HG03108 (cell line): ENCODE data around the gene SH3BP5L.

Source experiments
- ATAC-seq: cut with Tn5 transposase; IDR thresholded peaks from one replicate; pipeline ENCODE4 v1.9.1; 2021; ENCODE audit warnings: moderate library complexity; ENCODE audit not compliant: unreplicated experiment

SH3BP5L gene

DNA sequence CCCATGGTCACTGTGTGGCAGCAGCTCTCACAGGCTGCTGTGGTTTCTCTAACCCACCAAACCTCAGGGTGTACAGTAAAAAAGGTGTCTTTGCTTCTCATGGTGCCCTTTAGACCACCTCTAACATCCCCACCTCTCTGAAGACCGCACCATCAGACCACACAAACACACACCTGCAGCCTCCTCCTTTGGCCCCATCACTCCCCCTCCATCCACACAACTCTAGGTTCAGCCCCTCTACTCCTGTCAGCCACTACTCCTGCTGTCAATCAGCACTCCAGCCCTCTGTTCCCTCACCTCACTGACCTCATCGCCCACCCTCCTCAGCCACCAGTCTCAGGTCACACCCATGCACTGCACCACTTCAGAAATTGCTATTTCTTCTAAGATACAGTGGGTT lies 25.7 kb upstream of the SH3BP5L start:
- no peak for ATAC-seq

DNA sequence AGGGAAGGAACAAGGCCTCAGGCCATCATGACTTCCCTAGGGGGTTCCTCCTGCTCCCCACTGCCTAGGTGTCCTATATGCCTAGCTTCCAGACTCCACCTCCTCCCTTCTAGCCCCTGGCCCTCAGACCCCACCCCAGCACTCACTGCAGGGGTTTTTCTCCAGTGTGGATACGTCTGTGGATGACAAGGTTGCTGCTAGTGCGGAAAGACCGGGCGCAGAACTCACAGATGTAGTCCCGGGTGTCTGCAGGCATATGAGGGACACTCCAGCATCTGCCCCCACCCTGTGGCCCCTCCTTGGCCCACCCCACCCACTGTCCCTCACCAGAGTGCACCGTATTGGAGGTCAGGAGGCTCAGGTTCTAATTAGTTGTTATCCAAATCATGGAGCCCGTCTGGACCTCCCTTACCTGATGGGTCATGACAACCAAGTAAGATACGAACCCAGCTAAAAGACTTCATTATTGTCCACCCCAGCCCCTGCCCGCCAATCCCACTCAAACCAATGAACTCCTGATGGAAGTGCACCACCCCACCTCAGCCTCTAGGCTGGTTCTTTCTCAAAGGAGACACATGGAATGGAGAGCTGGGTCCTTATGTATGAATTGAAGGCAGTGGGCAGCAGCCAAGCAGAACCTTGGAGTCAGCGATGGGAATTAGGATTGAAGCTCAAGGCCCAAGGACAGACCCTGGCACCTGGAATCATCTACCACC lies 25.0 kb upstream of the SH3BP5L start:
- ATAC-seq = no peak

GRCh38 chr1:248850124-248850523 lies 24.4 kb upstream of the SH3BP5L start:
- no peak for ATAC-seq

- ATAC-seq = no peak
Observed at GRCh38 chr1:248849637-248850036, 23.9 kb upstream of the SH3BP5L start.

- no peak for ATAC-seq
Observed at GRCh38 chr1:248849152-248849551, 23.4 kb upstream of the SH3BP5L start.

GRCh38 chr1:248848602-248849001 lies 22.9 kb upstream of the SH3BP5L start:
- ATAC-seq = no peak

DNA sequence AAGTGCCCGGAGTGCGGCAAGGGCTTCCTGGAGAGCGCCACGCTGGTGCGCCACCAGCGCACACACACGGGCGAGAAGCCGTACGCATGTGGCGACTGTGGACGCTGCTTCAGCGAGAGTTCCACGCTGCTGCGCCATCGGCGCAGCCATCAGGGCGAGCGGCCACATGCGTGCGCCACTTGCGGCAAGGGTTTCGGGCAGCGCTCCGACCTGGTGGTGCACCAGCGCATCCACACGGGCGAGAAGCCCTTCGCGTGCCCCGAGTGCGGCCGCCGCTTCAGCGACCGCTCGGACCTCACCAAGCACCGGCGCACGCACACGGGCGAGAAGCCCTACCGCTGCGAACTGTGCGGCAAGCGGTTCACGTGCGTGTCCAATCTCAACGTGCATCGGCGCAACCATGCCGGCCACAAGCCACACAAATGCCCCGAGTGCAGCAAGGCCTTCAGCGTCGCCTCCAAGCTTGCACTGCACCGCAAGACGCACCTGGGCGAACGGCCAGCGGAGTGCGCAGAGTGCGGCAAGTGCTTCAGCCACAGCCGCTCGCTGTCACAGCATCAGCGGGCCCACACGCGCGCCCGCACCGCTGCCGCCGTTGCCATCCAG lies 22.3 kb upstream of the SH3BP5L start:
- ATAC-seq = no peak

DNA sequence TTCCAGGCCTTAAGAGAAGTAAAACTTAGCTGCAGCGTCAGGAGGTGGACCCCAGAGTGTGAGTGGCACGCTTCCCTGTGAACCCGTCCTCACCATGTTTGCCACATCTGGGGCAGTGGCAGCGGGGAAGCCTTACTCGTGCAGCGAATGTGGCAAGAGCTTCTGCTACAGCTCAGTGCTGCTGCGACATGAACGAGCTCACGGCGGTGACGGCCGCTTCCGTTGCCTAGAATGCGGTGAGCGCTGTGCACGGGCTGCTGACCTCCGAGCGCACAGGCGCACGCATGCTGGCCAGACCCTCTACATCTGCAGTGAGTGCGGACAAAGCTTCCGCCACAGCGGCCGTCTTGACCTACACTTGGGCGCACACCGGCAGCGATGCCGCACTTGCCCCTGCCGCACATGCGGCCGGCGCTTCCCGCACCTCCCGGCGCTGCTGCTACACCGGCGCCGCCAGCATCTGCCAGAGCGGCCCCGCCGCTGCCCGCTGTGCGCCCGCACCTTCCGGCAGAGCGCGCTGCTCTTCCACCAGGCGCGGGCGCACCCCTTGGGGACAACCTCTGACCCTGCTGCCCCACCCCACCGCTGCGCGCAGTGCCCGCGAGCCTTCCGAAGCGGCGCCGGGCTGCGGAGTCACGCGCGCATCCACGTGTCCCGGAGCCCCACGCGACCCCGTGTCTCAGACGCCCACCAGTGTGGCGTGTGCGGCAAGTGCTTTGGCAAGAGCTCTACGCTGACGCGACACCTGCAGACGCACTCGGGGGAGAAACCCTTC lies 21.7 kb upstream of the SH3BP5L start:
- ATAC-seq = no peak

GRCh38 chr1:248844526-248844925 lies 18.8 kb upstream of the SH3BP5L start:
- no peak for ATAC-seq

- ATAC-seq = no peak
Observed at GRCh38 chr1:248843687-248844086, 18.0 kb upstream of the SH3BP5L start.

DNA sequence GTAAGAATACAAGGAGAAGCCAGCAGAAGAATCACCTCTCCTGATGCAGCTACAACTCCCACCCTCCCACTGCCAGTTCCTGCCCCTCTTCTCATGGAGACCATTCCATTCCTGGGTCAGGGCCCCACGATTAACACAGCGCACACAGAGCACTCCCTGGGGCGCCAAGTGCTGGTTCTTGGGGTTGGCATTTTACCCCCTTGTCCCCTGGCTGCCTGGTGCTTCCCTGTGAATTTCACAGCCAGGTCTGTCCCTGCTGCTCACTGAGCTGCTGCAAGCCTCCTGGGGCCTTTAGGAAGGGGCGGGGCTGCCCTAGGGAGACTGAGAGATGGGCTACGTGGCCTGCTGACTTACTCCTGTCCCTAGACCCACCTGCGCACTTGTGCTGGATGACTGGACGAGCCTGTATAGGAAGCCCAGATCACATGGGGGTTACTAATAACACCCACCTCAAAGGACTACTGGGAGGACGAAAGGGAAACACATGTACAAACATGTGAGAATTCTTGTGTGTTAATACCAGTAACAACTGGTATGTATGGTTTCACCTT lies 17.1 kb upstream of the SH3BP5L start:
- no peak for ATAC-seq

GRCh38 chr1:248841702-248842395 lies 16.1 kb upstream of the SH3BP5L start:
- ATAC-seq = no peak

DNA sequence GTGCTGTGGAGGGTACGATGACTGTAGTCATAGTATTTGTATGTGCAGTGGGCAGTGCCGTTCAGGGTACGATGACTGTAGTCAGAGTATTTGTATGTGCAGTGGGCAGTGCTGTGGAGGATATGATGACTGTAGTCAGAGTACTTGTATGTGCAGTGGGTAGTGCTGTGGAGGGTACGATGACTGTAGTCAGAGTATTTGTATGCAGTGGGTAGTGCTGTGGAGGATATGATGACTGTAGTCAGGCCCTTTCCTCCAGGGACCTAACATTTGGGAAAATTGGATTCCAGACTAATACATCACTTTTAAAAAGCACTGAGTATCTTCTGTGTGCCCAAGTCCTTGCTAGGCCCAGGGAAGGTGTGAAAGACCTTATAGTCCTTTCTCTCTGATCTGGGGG lies 15.2 kb upstream of the SH3BP5L start:
- ATAC-seq = no peak

GRCh38 chr1:248839168-248839555 lies 13.4 kb upstream of the SH3BP5L start:
- no peak for ATAC-seq

GRCh38 chr1:248838357-248839167 lies 12.8 kb upstream of the SH3BP5L start:
- ATAC-seq = peak; percentile 57

GRCh38 chr1:248837781-248838356 lies 12.2 kb upstream of the SH3BP5L start, which contains the start of gene ZNF672:
ZNF672 (plus strand) TSS chr1:248838224; CDS start chr1:248847275, 9,051 bp downstream.
- peak; percentile 85 for ATAC-seq

DNA sequence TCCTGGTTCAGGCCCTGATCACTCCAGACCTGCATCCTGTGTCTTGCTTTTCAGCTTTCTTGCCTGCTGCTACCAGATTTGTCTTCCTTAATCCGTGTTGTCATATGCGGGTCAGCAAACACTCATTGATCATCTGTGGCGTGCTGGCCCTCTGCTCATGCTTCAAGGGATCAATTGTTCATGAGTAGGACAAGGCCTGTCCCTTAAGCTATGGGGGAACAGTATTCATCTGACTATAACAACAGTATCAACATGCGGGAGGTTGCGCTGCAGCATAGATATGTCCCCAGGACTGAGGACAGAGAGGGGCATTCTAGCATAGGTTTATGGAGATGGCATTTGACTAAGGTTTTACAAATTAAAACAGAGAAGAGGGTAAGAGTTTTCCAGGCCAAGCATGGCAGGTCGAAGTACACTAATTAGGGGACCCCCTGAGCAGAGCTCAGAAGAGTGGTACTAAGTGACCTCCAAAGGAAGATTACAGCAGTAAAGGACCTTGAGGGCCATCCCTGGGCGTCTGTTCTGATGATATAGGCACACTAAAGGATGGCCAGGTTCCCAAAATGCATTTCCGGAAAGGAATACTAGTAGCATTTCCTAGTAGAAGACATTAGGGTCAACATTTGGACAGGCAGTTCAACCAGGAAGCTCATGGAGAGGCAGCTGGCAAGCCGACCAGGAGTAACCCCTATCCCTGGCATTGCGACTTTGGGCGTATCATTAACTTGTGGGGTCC lies 11.5 kb upstream of the SH3BP5L start:
- no peak for ATAC-seq

DNA sequence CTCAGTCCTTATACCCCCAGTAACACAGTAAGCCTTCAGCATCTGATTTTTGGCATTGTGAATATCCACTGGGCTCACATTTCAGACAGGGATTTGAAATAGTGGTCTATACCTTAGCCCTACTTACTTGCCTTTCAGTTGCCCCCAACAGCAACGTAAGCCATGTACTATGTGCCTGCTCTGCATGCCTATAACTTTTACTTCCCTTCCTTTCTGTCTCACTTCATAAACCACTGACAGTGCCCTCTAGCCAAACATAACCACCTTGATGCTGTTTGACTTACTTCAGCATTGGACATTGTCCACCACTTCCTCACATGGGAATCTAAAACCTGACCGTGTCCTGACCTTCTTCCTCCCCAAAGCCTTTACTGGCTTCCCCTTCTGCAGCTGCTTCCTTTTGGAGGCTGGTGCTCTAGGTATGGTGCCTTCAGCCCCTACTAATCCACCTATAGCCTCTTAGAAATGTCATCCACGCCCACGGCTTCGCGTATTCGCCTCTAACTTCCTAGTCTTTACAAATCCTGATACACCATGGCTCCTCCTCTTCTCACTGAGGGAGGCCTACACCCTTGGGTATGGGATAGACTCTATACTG lies 8.7 kb upstream of the SH3BP5L start:
- no peak for ATAC-seq

GRCh38 chr1:248831842-248832241 lies 6.1 kb upstream of the SH3BP5L start:
- no peak for ATAC-seq
